Fibroblast of skin of left biceps (primary cell): ENCODE data around the gene USB1.

Source experiments
- DNase-seq, 2 experiments: peaks; one replicate each; pipeline ENCODE4 v3.0.0-alpha.2; 2013; ENCODE audit warnings: low read depth in 2 of 2

USB1 gene

GRCh38 chr16:58000706-58001676, at the start of gene USB1:
TSS of gene USB1 (plus strand) at chr16:58001407. CDS start at chr16:58001484, 77 bp downstream.
- DNase-seq, result peak in 1 of 2 experiments; percentile 38

- no peak for DNase-seq
Observed at GRCh38 chr16:57952909-57953308, 48.3 kb upstream of the USB1 start.

DNA sequence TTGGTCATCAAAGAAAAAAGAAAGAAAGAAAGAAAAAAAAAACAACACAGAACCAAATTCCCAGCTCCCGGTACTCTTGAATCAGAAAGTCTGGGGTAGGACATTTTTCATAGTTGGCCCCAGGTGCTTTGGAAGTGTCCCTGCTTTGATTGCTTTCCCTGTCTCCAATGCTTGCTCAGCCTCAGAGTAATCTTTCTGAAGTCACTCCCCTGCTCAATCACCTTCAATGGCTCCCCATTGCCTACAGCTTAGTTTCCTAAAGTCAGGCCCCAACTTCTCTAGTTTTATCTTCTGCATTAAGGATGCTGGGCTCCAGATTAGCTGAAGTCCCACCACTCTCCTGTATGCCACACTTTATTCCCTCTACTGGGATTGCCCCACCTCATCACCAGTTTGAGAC, 47.4 kb upstream of the USB1 start:
- DNase-seq, result no peak

DNA sequence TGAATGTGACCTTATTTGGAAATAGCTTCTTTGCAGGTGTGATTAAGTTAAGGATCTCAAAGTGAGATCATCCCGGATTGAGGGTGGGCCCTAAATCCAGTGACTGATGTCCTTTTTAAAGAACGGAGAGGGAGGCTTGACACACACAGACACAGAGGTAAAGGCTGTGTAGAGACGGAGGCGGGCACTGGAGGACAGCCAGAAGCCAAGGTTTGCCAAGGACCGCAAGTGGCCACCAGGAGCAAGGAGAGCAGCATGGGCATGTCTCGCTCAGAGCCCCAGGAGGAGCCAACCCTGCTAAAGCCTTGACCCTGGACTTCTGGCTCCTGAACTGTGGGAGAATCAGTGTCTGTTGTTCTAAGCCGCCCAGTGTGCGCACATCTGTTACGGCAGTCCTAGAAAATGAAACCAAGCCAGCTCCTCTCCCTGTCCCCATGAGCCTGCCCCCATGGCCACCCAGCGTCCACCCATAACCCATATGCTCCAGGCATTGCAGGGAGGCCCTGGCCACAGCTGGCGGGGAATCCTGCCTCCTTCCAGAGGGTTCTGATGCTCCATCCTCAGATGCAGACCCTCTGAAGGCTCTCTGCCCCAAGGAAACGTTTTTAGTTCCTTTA, 45.5 kb upstream of the USB1 start:
- no peak for DNase-seq

DNA sequence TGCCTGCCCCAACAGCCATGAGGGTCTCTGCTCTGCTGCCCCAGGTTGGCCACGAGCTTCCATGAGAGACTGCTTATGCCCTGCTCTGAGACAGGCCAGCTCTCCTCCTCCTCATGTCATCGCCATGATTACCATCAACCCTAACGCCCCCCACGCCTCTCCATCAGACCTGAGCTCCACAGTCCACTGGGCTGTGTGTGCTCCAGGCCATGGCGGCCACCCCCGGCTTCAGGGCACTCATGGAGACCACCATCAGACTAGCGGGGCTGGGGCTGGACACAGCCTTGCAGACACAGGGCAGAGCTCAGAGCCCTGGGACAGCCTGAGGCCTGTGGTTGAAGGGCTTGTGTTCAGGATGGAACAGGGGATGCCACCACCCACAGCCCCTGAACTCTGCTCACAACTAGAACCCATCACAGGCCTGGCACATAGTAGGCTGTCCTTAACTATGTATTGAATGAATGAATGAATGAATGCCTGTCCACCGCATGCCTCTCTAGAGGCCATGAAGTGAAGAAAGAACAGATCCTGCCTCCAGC, 44.9 kb upstream of the USB1 start:
- DNase-seq, result no peak

GRCh38 chr16:57956924-57957672, 44.1 kb upstream of the USB1 start:
- no peak for DNase-seq

DNA sequence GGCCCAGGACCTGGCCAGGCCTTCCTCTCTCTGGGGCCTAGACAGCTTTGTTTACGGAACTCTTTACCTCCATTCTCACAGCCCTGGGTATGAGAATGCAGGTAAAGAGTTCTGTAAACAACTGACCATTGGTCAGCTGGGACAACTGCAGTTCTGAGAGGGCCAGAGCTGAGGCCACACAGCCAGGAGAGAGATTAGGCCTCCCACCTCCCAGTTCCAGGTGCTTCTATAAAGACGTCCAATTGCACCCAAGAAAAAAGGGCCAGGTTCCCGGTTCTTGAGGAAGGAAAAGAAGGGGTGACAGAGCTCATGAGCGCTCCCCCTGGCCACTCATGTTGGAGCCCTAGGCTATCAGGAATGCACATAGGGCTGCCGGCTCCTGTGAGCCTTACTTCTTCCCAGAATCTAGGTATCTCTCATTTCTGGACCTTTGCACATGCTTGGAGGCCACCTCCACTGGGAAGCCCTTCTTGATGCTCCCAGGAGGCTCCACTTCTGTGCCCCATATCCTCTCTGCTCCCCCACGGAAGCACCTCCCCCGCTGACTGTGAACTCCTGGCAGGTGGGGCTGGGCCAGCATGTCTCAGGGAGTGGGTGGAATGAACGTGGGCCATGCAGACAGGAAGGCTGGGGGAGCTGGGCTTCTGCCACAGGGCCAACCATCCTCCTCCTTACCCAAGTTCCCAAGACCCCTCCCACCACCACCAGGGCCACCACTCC, 43.4 kb upstream of the USB1 start:
- no peak for DNase-seq

GRCh38 chr16:57958544-57958943, 42.7 kb upstream of the USB1 start:
- no peak for DNase-seq

DNA sequence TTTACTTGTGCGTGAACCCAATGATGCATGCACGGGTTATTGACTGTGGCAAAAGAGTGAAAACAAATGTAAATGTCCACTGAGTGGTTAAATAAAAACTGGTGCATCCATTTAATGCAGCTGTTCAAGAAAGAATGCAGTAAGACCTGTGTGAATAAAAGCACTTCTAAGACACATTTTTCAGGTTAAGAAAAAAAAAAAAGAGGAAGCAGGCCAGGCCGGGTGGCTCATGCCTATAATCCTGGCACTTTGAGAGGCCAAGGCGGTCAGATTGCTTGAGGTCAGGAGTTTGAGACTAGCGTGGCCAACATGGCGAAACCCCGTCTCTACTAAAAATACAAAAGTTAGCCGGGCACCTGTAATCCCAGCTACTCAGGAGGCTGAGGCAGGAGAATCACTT, 42.1 kb upstream of the USB1 start:
- no peak for DNase-seq

- DNase-seq, result no peak
Observed at GRCh38 chr16:57959804-57960203, 41.4 kb upstream of the USB1 start.

GRCh38 chr16:57960310-57960709, 40.9 kb upstream of the USB1 start:
- no peak for DNase-seq

- no peak for DNase-seq
Observed at GRCh38 chr16:57960826-57961472, 40.3 kb upstream of the USB1 start.

GRCh38 chr16:57961538-57961937, 39.7 kb upstream of the USB1 start:
- DNase-seq, result no peak

DNA sequence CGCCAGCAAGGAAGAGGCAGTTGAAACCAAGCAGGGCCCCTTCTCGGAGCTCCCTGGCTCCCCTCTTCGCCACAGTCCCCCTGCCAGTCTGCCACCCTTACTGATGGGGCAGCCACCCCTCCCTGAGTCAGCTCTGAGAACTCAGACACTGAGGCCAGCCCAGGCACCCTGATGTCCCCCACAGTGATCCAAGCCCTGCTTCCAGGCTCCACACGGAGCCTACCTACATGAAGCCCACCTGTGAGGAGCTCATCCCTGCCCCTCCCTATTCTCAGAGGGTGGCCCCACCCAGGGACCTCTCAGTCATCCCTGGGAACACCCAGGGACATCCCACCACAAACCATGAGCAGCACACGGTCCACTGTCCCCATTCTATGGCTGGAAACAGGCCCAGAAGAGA, 39.2 kb upstream of the USB1 start:
- no peak for DNase-seq

- no peak for DNase-seq
Observed at GRCh38 chr16:57962756-57963155, 38.5 kb upstream of the USB1 start.

GRCh38 chr16:57964157-57964700, 37.0 kb upstream of the USB1 start:
- DNase-seq, result no peak

GRCh38 chr16:57966204-57966771, 34.9 kb upstream of the USB1 start:
- DNase-seq, result no peak

GRCh38 chr16:57966986-57967385, 34.2 kb upstream of the USB1 start:
- DNase-seq, result no peak

GRCh38 chr16:57967916-57968315, 33.3 kb upstream of the USB1 start:
- no peak for DNase-seq

- DNase-seq, result no peak
Observed at GRCh38 chr16:57969451-57970123, 31.6 kb upstream of the USB1 start.
